ENCODE results near the gene PTPRG.
"Not testable (repeated sequence)": the region's sequence is repeated elsewhere in the genome, so short reads cannot be mapped to it uniquely, and the experiment has no call there.

PTPRG gene

DNA sequence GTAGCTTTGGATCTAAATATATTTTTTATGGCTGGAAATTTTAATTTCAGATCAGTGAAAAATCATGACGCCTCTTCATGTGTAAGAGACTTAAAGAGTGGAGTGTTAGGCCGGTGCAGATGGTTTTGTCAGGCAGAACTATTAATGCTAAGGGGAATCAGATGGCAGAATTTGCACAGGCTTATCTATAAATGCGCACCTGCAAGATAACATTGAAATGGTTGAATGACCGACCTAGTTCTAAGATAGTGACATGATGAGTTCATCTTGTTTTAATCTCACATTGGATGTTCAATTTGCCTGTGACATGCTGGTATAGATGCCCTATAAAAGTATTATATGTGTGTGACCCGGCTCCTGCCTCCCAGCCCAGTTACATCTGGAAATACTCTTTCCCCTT is 471.4 kb downstream of the PTPRG start:
- no peak for DNase-seq (ENCODE audit: low read depth)
- TF ChIP-seq CTCF (IDR thresholded peaks at IDR 0.05; ENCODE audit: insufficient read depth, low read depth, low read length, missing control alignments): no peak
- no peak overlapping the region for H3K4me3 ChIP-seq (ENCODE audit: low read length)

- DNase-seq (ENCODE audit: low read depth): no peak
- TF ChIP-seq CTCF (IDR thresholded peaks at IDR 0.05; ENCODE audit: insufficient read depth, low read depth, low read length, missing control alignments): no peak
- H3K4me3 ChIP-seq (ENCODE audit: low read length): no peak overlapping the region
Observed at GRCh38 chr3:62035402-62036057, 474.2 kb downstream of the PTPRG start.

DNA sequence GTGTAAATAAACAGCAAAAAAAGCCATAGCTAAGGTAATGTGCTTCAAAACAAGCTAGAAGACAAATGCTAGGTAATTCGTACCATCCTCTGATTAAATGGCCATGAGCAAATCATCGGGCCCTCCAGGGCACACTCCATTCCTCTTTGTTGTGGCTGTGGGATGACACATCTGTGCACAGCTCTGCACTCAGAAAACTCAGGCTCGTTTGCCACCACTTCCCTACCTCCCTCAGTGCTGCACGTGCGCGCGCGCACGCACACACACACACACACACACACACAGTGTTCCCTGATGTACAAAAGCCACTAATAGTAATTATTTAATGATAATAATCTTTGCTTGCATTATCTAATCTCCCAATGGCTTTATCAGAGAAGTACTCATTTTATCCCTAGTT is 475.4 kb downstream of the PTPRG start:
- TF ChIP-seq CTCF (IDR thresholded peaks at IDR 0.05; ENCODE audit: insufficient read depth, low read depth, low read length, missing control alignments): no peak
- H3K4me3 ChIP-seq (ENCODE audit: low read length): no peak overlapping the region
- peak; percentile 37 for DNase-seq (ENCODE audit: low read depth)

DNA sequence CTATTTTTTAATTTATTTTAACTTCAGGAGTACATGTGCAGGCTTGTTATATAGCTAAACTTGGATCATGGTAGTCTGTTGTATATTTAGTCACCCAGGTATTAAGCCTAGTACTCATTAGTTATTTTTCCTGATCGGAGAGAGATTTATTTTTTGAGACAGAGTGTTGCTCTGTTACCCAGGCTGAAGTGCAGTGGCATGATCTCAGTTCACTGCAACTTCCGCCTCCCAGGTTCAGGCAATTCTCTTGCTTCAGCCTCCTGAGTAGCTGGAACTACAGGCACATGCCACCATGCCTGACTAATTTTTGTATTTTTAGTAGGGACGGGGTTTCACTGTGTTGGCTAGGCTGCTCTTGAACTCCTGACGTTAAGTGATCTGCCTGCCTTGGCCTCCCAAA is 477.4 kb downstream of the PTPRG start:
- DNase-seq (ENCODE audit: low read depth); H3K4me3 ChIP-seq (ENCODE audit: low read length): not testable (repeated sequence)

DNA sequence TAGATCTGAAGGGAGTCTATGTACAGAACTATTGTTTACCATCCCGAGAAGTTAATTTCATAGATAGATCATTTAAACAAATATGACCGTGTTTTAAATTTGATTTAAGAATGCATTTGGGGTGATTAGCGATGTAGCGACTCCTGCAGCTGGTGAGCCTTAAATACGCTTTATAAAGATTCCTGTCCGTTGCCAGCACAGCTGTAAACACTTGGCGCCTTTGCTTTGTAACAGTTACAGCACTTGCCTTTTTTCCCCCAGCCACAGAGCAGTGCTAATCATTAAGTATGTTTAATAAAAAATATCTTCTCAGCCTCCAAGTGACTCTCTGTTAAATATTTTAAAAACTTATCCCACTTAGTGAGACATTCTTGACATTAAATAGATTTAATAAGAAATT is 478.2 kb downstream of the PTPRG start:
- H3K4me3 ChIP-seq (ENCODE audit: low read length): no peak overlapping the region
- TF ChIP-seq CTCF (IDR thresholded peaks at IDR 0.05; ENCODE audit: insufficient read depth, low read depth, low read length, missing control alignments): no peak
- DNase-seq (ENCODE audit: low read depth): no peak

- DNase-seq (ENCODE audit: low read depth): peak; percentile 5
- TF ChIP-seq CTCF (IDR thresholded peaks at IDR 0.05; ENCODE audit: insufficient read depth, low read depth, low read length, missing control alignments): no peak
- H3K4me3 ChIP-seq (ENCODE audit: low read length): no peak overlapping the region
Observed at GRCh38 chr3:62041681-62042080, 480.3 kb downstream of the PTPRG start.

GRCh38 chr3:62044874-62045411 is 483.6 kb downstream of the PTPRG start:
- TF ChIP-seq CTCF (IDR thresholded peaks at IDR 0.05; ENCODE audit: insufficient read depth, low read depth, low read length, missing control alignments): no peak
- no peak overlapping the region for H3K4me3 ChIP-seq (ENCODE audit: low read length)
- DNase-seq (ENCODE audit: low read depth): no peak
